Germinal center (tissue), 1 donor: ENCODE measurements around the gene TMEM163.

Source experiments
- DNase-seq: peaks from one replicate; pipeline ENCODE4 v3.0.0; 2012; ENCODE audit warnings: mixed read lengths, low spot score

Gene TMEM163

DNA sequence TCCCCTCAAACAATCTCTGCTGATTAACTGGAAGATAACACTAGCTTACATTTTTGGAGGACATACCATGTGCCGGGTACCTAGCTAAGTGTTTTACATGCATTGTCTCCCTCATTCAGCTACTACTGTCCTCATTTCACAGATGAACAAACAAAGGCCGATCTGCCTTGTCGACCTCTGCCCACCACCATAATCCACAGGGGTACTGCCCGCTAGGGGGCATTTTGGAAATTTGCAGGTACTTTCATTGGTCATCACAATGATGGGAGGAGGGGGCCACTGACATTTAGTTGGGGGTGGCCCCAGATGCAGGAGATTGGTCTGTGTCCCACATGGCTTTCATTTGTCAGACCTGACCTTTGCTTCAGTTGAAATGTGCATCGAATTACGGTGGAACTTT is 3.9 kb upstream of the TMEM163 start:
- DNase-seq: no peak

DNA sequence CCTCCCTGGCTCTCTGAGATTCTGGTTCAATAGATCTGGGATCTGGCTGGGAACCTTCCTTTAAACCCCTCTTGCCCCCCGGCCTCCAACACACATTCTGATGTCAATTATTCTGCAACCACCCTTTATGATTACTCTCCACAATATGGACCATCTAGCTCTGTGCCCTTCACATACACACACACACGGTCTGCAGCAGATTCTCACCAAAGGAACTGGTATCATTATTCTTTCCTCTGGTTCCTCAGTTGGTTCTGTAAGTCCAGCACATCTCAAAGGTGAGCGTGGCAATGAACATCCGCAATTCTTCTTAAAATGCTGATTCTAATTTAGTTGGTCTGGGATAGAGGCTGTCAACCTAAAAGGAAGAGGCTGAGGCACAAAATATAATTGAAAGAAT is 2.8 kb upstream of the TMEM163 start:
- no peak for DNase-seq

GRCh38 chr2:134718023-134718816 is 580 bp downstream of the TMEM163 start:
- peak; percentile 53 for DNase-seq

- no peak for DNase-seq
Measured at GRCh38 chr2:134717286-134718022, 1.3 kb downstream of the TMEM163 start.

DNA sequence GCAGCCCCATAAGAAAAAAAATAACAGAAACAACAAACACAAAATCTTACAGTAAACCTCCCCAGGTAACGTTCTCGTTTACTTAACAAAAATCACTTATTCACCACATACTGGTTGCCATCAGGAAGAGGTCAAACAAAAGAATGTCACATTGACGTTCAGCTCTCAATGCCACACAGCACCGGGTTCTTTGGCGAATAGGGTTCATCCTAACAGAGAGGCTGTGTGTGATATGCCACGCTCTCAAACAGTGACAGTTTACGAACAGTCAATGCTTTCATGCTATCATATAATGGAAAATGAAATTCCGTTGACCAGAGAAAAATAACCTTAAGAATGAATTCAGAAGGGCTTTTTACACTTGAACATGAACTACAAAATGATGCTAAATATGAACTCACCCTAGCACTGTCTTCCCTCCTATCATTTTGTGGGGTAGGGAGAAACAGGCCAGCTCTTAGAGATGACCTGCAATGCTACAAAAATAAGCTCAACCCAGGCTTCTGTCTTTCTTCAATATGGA is 2.0 kb downstream of the TMEM163 start:
- no peak for DNase-seq

GRCh38 chr2:134715932-134716643 is 2.7 kb downstream of the TMEM163 start:
- DNase-seq: no peak

GRCh38 chr2:134714228-134714627 is 4.6 kb downstream of the TMEM163 start:
- no peak for DNase-seq

DNA sequence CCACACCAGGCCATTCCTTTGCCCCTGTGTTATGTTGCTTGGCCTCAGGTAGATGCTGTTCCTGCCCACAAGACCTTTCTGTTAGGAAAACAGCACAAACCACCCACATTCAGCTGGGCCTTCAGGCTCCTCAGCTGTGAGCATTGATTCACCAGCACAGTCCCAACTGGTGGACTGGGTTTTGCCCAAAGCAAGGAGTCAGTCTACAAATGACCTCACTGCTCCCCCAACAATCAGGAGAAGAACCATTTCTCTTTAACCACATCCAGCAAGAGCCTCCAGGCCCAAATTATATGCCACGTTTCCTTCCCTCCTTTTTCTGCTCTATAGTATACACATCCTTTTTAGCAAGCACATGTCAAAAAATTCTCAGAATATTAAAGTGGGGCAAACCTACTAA is 5.2 kb downstream of the TMEM163 start:
- no peak for DNase-seq

GRCh38 chr2:134713176-134713575 is 5.6 kb downstream of the TMEM163 start:
- DNase-seq: no peak

- DNase-seq: no peak
Measured at GRCh38 chr2:134712736-134713135, 6.1 kb downstream of the TMEM163 start.

- no peak for DNase-seq
Measured at GRCh38 chr2:134712299-134712698, 6.5 kb downstream of the TMEM163 start.

GRCh38 chr2:134711692-134712091 is 7.1 kb downstream of the TMEM163 start:
- DNase-seq: no peak

DNA sequence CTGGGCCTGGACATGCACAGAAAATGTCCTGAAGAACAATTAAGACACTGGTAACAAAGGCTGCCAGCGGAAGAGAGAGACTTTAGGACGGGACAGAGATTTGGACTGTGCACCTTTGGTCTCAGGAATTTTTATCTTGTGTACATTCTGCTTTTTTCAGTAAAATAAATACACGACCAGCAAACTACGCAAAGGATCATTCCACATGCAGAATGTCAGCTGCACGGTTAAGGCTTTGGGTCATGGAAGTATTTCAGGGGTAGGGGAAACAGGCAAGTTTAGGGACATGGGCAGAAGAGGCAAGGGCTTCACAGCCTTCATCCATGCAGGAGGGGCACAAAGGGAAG is 11.5 kb downstream of the TMEM163 start:
- no peak for DNase-seq

- DNase-seq: no peak
Measured at GRCh38 chr2:134706587-134707329, 12.0 kb downstream of the TMEM163 start.

DNA sequence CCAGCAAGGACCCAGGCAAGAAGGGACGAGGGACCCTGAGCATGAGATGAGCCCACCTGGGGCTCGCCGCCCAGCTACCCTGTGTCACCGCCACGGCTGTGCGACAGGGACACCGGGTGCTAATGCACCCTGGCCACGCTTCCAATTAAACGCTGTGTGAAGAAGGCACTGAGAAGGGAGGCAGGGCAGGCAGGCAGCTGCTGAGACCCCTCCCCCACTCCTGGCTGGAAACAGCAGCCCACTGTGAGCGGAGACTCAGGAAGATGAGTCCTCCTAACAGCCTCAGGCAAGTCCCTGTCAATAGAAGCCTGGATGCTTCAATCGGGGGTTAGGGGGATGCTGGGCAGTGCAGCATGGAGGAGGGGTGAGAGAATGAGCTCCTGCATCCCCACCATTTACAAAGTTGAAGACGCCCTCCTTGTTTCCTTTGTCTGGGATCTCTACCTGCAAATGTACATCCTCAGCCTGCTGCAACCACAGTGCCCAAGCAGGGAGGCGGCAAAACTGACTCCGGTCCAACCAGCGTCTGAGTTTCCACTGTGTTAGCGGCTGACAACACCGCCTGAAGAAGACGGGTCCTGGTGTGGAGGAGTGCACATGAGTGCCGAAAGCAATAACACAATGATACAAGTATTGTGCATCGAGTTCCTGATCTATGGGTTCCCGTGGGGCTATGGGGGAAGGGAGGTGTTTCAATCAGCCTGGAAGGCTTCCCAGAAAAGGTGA is 12.8 kb downstream of the TMEM163 start:
- DNase-seq: no peak

- no peak for DNase-seq
Measured at GRCh38 chr2:134704173-134704572, 14.6 kb downstream of the TMEM163 start.

DNA sequence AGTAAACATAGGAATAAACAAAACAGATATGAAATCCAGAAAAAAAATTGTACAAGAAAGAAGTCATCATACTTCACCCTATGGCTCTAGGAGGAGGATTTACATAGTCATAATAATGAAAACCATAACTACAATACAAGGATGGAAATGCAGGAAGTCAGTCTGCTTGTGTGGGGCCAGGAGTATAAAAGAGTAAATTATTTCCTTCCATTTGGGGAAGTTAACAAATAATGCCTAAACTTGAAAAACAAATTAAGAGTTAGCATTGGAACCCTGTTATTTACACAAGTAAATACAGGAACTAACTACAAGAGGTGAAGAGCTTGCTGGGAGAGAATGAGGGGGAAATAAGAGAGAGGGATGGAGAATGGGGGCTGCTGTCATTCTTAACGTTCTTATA is 15.4 kb downstream of the TMEM163 start:
- no peak for DNase-seq

DNA sequence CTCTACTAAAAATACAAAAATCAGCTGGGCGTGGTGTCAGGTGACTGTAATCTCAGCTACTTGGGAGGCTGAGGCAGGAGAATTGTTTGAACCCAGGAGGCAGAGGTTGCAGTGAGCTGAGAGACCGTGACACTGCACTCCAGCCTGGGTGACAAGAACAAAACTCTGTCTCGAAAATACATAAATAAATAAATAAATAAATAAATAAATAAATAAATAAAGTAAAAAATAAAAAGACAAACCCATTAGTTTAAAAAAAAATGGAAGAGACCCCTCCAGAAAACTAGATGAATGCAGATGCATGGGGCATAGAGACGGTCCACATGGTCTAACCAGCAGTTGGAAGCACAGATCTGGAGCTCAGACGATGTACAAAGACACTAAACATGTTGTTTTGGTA is 18.1 kb downstream of the TMEM163 start:
- no peak for DNase-seq

DNA sequence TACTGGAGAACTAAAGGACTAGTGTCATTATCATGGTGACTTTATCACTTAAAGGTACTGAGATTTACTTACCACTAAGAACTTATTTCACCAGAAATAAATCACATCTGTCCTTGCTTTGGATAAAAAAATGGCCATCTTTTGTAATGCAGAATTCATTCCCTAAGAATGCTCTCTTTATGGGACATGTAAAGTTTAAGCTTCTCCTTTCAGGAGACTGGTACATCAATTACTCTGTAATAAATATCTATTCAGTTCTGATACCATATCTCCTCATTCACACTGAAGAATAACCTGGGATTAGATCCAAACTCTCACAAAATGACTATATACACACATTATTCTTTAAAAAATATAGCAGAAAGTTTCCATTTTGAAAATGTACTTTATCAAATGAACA is 24.4 kb downstream of the TMEM163 start:
- no peak for DNase-seq

DNA sequence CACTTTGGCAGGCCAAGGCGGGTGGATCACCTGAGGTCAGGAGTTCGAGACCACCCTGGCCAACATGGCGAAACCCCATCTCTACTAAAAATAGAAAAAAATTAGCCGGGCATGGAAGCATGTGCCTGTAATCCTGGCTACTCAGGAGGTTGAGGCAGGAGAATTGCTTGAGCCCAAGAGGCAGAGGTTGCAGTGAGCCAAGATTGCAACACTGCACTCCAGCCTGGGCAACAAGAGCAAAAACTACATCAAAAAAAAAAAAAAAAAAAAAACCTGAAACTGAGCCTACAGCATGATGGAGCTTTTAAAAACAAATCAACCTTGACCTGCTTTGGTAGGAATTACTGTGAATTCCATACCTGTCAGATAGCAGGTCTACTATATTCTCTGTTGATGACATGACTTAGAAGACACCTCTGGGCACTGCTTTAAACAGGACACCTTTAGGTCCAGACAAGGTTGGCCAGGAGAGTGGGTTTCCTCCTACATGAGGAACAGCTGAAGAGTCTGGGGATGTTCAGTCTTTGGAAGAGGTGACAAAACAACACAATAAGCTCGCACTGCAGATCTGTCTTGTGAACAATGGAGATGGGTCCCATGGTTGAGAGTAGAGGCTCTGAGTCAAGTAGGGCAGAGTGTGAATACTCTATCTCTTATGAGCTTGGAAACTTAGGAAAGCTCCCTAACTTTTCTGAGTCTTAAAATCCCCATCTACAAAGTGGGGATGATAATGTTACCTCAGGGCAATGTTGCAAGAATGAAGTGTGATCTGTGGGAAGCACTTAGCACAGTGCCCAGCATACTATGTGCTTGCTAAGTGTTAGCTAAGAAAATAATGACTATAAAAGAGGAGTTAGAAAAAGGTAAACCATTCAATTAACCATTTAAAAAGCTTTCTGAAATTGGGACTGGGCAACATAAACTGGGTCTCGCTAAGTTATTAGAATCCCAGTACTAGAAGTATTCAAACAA is 25.2 kb downstream of the TMEM163 start:
- DNase-seq: no peak
